ENCODE data around the gene JCAD. TPM values are rescaled to one million over a fixed set of nuclear protein-coding genes. Genes with fewer than 3 reads are reported as not detected.

Gene JCAD
- total and polyA plus RNA-seq, 3 experiments from 2014 or later, result 0.02 to 0.04 TPM; not detected in 1

- DNase-seq, result no peak
- Histone ChIP-seq H3K9me3 (ENCODE audit: low read length) (no peaks in the 10 kb centered on the region), H3K4me1 (ENCODE audit: insufficient read depth, low read length) (peaks cover 3% of the 10 kb centered on the region), H3K27ac (ENCODE audit: low read depth, low read length) (no peak overlapping the region), H3K4me3 (ENCODE audit: low read length) (no peak overlapping the region), H3K27me3 (ENCODE audit: insufficient read depth, low read length, poor library complexity, severe bottlenecking) (peaks cover 44% of the 10 kb centered on the region), H3K36me3 (ENCODE audit: insufficient read depth, low read length) (no peaks in the 10 kb centered on the region)
- CTCF ChIA-PET, result no interaction called here
- H3K27me3 Mint-ChIP-seq, result peaks cover 50 to 84% of the 10 kb centered on the region in 2 donors
- no peaks in the 10 kb centered on the region for H3K9me3 Mint-ChIP-seq
- H3K36me3 Mint-ChIP-seq, result no peaks in the 10 kb centered on the region
- POLR2A ChIA-PET, result no interaction called here
- H3K27ac Mint-ChIP-seq, result no peak overlapping the region
- H3K4me1 Mint-ChIP-seq, result peaks cover 6 to 16% (median 11%) of the 10 kb centered on the region in 3 donors
- H3K4me3 Mint-ChIP-seq, result no peak overlapping the region
Observed at GRCh38 chr10:30039567-30039966, 19.8 kb downstream of the JCAD start.

- ChIA-PET POLR2A (no interaction called here), CTCF (interaction anchor here (0.8 kb wide), 1 partner anchor 526 kb away, joined by 3 read pairs; no protein-coding TSS in a partner anchor)
- no peak overlapping the region for H3K4me3 ChIP-seq (ENCODE audit: low read length)
- no peak overlapping the region for H3K27ac ChIP-seq (ENCODE audit: low read depth, low read length)
- H3K9me3 ChIP-seq (ENCODE audit: low read length), result no peaks in the 10 kb centered on the region
- H3K36me3 ChIP-seq (ENCODE audit: insufficient read depth, low read length), result no peaks in the 10 kb centered on the region
- DNase-seq, result no peak
- H3K9me3 Mint-ChIP-seq, result no peaks in the 10 kb centered on the region
- no peaks in the 10 kb centered on the region for H3K36me3 Mint-ChIP-seq
- H3K4me1 ChIP-seq (ENCODE audit: insufficient read depth, low read length), result peaks cover 3% of the 10 kb centered on the region
- H3K4me1 Mint-ChIP-seq, result peaks cover 6 to 22% (median 16%) of the 10 kb centered on the region in 3 donors
- H3K4me3 Mint-ChIP-seq, result no peak overlapping the region
- H3K27me3 ChIP-seq (ENCODE audit: insufficient read depth, low read length, poor library complexity, severe bottlenecking), result peaks cover 46% of the 10 kb centered on the region
- H3K27ac Mint-ChIP-seq, result no peak overlapping the region
- peaks cover 51 to 88% of the 10 kb centered on the region in 2 donors for H3K27me3 Mint-ChIP-seq
Observed at GRCh38 chr10:30038781-30039536, 20.4 kb downstream of the JCAD start.

- no peak overlapping the region for H3K27ac ChIP-seq (ENCODE audit: low read depth, low read length)
- Mint-ChIP-seq H3K27ac (peak overlapping the region in 1 of 8 donors; percentile 14), H3K4me3 (no peak overlapping the region), H3K4me1 (peaks cover 8 to 28% (median 24%) of the 10 kb centered on the region in 3 donors), H3K27me3 (peaks cover 55 to 85% of the 10 kb centered on the region in 2 donors), H3K36me3 (no peaks in the 10 kb centered on the region), H3K9me3 (no peaks in the 10 kb centered on the region)
- H3K9me3 ChIP-seq (ENCODE audit: low read length), result no peaks in the 10 kb centered on the region
- H3K27me3 ChIP-seq (ENCODE audit: insufficient read depth, low read length, poor library complexity, severe bottlenecking), result peaks cover 54% of the 10 kb centered on the region
- peaks cover 3% of the 10 kb centered on the region for H3K4me1 ChIP-seq (ENCODE audit: insufficient read depth, low read length)
- no peaks in the 10 kb centered on the region for H3K36me3 ChIP-seq (ENCODE audit: insufficient read depth, low read length)
- H3K4me3 ChIP-seq (ENCODE audit: low read length), result no peak overlapping the region
- POLR2A ChIA-PET, result no interaction called here
- no peak for DNase-seq
- CTCF ChIA-PET, result interaction anchor here (0.8 kb wide), 1 partner anchor 525 kb away, joined by 3 read pairs; no protein-coding TSS in a partner anchor
Observed at GRCh38 chr10:30037620-30038336, 21.6 kb downstream of the JCAD start.

GRCh38 chr10:30036811-30037210, 22.6 kb downstream of the JCAD start:
- Histone ChIP-seq H3K27me3 (ENCODE audit: insufficient read depth, low read length, poor library complexity, severe bottlenecking) (peaks cover 50% of the 10 kb centered on the region), H3K4me1 (ENCODE audit: insufficient read depth, low read length) (peaks cover 3% of the 10 kb centered on the region), H3K4me3 (ENCODE audit: low read length) (no peak overlapping the region), H3K9me3 (ENCODE audit: low read length) (no peaks in the 10 kb centered on the region), H3K27ac (ENCODE audit: low read depth, low read length) (no peak overlapping the region), H3K36me3 (ENCODE audit: insufficient read depth, low read length) (no peaks in the 10 kb centered on the region)
- DNase-seq, result no peak
- ChIA-PET POLR2A (no interaction called here), CTCF (no interaction called here)
- Mint-ChIP-seq H3K4me3 (no peak overlapping the region), H3K4me1 (peaks cover 8 to 32% (median 28%) of the 10 kb centered on the region in 3 donors), H3K27me3 (peaks cover 57 to 87% of the 10 kb centered on the region in 2 donors), H3K36me3 (no peaks in the 10 kb centered on the region), H3K27ac (no peak overlapping the region), H3K9me3 (no peaks in the 10 kb centered on the region)

GRCh38 chr10:30036341-30036740, 23.0 kb downstream of the JCAD start:
- no peak overlapping the region for H3K4me3 ChIP-seq (ENCODE audit: low read length)
- H3K36me3 ChIP-seq (ENCODE audit: insufficient read depth, low read length), result no peaks in the 10 kb centered on the region
- CTCF ChIA-PET, result no interaction called here
- no peak overlapping the region for H3K27ac Mint-ChIP-seq
- POLR2A ChIA-PET, result no interaction called here
- H3K9me3 ChIP-seq (ENCODE audit: low read length), result no peaks in the 10 kb centered on the region
- H3K4me1 Mint-ChIP-seq, result peaks cover 8 to 32% (median 28%) of the 10 kb centered on the region in 3 donors
- peaks cover 3% of the 10 kb centered on the region for H3K4me1 ChIP-seq (ENCODE audit: insufficient read depth, low read length)
- H3K36me3 Mint-ChIP-seq, result no peaks in the 10 kb centered on the region
- no peaks in the 10 kb centered on the region for H3K9me3 Mint-ChIP-seq
- no peak overlapping the region for H3K27ac ChIP-seq (ENCODE audit: low read depth, low read length)
- peaks cover 50% of the 10 kb centered on the region for H3K27me3 ChIP-seq (ENCODE audit: insufficient read depth, low read length, poor library complexity, severe bottlenecking)
- peaks cover 57 to 86% of the 10 kb centered on the region in 2 donors for H3K27me3 Mint-ChIP-seq
- DNase-seq, result no peak
- H3K4me3 Mint-ChIP-seq, result no peak overlapping the region

GRCh38 chr10:30034433-30035137, 24.8 kb downstream of the JCAD start:
- Histone ChIP-seq H3K4me3 (ENCODE audit: low read length) (no peak overlapping the region), H3K36me3 (ENCODE audit: insufficient read depth, low read length) (no peaks in the 10 kb centered on the region), H3K27ac (ENCODE audit: low read depth, low read length) (no peak overlapping the region), H3K27me3 (ENCODE audit: insufficient read depth, low read length, poor library complexity, severe bottlenecking) (peaks cover 54% of the 10 kb centered on the region), H3K4me1 (ENCODE audit: insufficient read depth, low read length) (peaks cover 4% of the 10 kb centered on the region), H3K9me3 (ENCODE audit: low read length) (no peaks in the 10 kb centered on the region)
- Mint-ChIP-seq H3K9me3 (no peaks in the 10 kb centered on the region), H3K4me3 (peak overlapping the region in 1 of 7 donors; percentile 34), H3K27ac (no peak overlapping the region), H3K4me1 (peaks cover 8 to 37% (median 34%) of the 10 kb centered on the region in 3 donors), H3K27me3 (peaks cover 65 to 81% of the 10 kb centered on the region in 2 donors), H3K36me3 (no peaks in the 10 kb centered on the region)
- ChIA-PET CTCF (no interaction called here), POLR2A (no interaction called here)
- DNase-seq, result no peak

GRCh38 chr10:30032125-30032524, 27.3 kb downstream of the JCAD start:
- peaks cover 0 to 3% (median 2%) of the 10 kb centered on the region in 5 donors for H3K9me3 Mint-ChIP-seq
- no peak overlapping the region for H3K4me3 ChIP-seq (ENCODE audit: low read length)
- no peak overlapping the region for H3K4me3 Mint-ChIP-seq
- no peak overlapping the region for H3K27ac Mint-ChIP-seq
- H3K4me1 ChIP-seq (ENCODE audit: insufficient read depth, low read length), result peaks cover 26% of the 10 kb centered on the region
- CTCF ChIA-PET, result no interaction called here
- no peak for DNase-seq
- H3K27me3 ChIP-seq (ENCODE audit: insufficient read depth, low read length, poor library complexity, severe bottlenecking), result peaks cover 51% of the 10 kb centered on the region
- POLR2A ChIA-PET, result no interaction called here
- H3K9me3 ChIP-seq (ENCODE audit: low read length), result no peaks in the 10 kb centered on the region
- H3K27me3 Mint-ChIP-seq, result peaks cover 60 to 63% of the 10 kb centered on the region in 2 donors
- peaks cover 25 to 53% (median 52%) of the 10 kb centered on the region in 3 donors for H3K4me1 Mint-ChIP-seq
- H3K27ac ChIP-seq (ENCODE audit: low read depth, low read length), result no peak overlapping the region
- H3K36me3 ChIP-seq (ENCODE audit: insufficient read depth, low read length), result no peaks in the 10 kb centered on the region
- no peaks in the 10 kb centered on the region for H3K36me3 Mint-ChIP-seq

- Histone ChIP-seq H3K4me3 (ENCODE audit: low read length) (no peak overlapping the region), H3K4me1 (ENCODE audit: insufficient read depth, low read length) (peaks cover 38% of the 10 kb centered on the region), H3K36me3 (ENCODE audit: insufficient read depth, low read length) (no peaks in the 10 kb centered on the region), H3K9me3 (ENCODE audit: low read length) (no peaks in the 10 kb centered on the region), H3K27ac (ENCODE audit: low read depth, low read length) (no peak overlapping the region), H3K27me3 (ENCODE audit: insufficient read depth, low read length, poor library complexity, severe bottlenecking) (peaks cover 40% of the 10 kb centered on the region)
- DNase-seq, result no peak
- Mint-ChIP-seq H3K36me3 (no peaks in the 10 kb centered on the region), H3K9me3 (peaks cover 0 to 6% (median 2%) of the 10 kb centered on the region in 5 donors), H3K4me1 (peaks cover 33 to 64% (median 63%) of the 10 kb centered on the region in 3 donors), H3K4me3 (no peak overlapping the region), H3K27me3 (peaks cover 50% of the 10 kb centered on the region in 2 donors), H3K27ac (peak overlapping the region in 2 of 8 donors; percentile 18 to 61)
- ChIA-PET CTCF (no interaction called here), POLR2A (no interaction called here)
Observed at GRCh38 chr10:30029872-30030256, 29.5 kb downstream of the JCAD start.

Measured in CD8-positive, alpha-beta memory T cell (primary cell).